GM19025 (cell line): ENCODE measurements around the gene CDH6.
"Not testable (repeated sequence)": the region's sequence is repeated elsewhere in the genome, so short reads cannot be mapped to it uniquely, and the experiment has no call there.

ENCODE experiments used
- ATAC-seq: cut with Tn5 transposase; IDR thresholded peaks from one replicate; pipeline ENCODE4 v1.9.1; 2021; ENCODE audit warnings: mild to moderate bottlenecking, low read depth, moderate library complexity; ENCODE audit not compliant: unreplicated experiment

Gene CDH6

DNA sequence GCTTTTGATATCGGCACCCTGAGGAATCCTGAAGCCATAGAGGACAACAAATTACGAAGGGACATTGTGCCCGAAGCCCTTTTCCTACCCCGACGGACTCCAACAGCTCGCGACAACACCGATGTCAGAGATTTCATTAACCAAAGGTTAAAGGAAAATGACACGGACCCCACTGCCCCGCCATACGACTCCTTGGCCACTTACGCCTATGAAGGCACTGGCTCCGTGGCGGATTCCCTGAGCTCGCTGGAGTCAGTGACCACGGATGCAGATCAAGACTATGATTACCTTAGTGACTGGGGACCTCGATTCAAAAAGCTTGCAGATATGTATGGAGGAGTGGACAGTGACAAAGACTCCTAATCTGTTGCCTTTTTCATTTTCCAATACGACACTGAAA is 129.5 kb downstream of the CDH6 start:
- no peak for ATAC-seq

DNA sequence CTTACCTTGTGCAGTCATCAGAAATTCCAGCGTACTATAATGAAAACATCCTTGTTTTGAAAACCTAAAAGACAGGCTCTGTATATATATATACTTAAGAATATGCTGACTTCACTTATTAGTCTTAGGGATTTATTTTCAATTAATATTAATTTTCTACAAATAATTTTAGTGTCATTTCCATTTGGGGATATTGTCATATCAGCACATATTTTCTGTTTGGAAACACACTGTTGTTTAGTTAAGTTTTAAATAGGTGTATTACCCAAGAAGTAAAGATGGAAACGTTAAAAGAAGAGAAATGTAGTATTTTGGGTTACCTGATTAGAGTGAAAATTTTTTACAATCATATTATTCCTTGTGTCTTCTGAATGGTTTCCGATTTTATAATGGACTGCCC is 131.4 kb downstream of the CDH6 start:
- no peak for ATAC-seq

DNA sequence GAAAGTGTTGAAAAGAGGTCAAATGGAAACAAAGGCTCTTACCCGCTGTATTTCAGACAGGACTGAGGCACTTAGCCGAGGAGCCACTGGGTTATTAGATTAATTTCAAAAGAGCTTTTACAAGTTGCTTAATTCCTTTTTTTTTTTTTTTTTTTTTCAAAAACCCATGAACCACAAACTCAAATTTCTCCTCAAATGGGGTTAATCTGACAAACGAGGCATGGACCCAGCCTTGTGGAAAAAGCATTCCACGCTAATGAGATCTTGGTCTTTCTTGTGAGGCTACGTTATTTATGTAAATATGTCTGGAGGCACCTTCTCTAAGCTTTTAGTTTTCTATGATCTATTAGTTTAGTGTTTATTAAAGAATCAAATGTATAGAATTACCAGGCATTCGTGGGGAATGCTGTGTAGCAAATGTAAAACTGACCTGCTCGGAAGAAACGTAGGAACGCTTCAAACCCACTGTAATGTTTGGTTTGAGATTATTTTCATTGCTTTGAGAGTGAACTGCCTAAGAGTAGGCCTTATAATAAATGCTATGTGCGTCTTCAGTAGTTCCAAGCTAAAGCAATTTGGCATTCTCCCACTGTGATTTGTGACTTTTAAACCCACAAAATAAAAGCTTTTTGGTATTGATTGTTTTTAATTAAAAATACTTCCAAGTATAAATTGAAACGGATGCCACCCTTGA is 134.7 kb downstream of the CDH6 start:
- no peak for ATAC-seq

DNA sequence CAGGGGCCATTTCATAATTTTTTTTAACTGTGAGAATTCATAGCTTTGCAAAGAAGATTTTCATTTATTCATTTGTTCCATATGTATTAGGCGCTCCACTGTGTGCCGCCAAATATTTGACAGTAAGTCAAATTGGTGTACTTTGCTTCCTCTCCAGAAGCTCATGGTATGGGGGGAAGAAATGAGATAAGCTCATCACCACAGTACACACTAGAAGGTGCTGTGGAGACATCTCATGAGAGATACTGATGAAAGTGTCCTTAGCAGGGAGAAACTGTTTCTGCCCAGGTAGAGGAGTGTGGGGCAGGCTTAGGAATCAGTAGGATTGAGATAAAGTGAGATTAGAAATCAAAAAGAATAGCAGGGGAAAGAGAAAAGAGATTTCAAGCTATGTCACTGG is 136.2 kb downstream of the CDH6 start:
- ATAC-seq = no peak

GRCh38 chr5:31332160-31332559 is 138.7 kb downstream of the CDH6 start:
- ATAC-seq = no peak

DNA sequence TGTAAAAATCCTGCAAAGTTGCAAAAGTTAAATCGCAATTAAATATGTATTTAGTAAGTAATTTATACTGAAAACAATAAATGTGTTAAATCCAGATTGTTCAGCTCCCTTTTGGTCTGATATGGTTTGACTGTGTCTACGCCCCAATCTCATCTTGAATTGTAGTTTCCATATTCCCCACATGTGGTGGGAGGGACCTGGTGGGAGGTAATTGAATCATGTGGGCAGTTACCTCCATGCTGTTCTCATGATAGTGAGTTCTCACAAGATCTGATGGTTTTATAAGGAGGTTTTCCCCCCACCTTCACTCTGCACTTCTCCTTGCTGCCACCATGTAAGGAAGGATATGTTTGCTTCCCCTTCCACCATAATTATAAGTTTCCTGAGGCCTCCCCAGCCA is 140.0 kb downstream of the CDH6 start:
- ATAC-seq = no peak

DNA sequence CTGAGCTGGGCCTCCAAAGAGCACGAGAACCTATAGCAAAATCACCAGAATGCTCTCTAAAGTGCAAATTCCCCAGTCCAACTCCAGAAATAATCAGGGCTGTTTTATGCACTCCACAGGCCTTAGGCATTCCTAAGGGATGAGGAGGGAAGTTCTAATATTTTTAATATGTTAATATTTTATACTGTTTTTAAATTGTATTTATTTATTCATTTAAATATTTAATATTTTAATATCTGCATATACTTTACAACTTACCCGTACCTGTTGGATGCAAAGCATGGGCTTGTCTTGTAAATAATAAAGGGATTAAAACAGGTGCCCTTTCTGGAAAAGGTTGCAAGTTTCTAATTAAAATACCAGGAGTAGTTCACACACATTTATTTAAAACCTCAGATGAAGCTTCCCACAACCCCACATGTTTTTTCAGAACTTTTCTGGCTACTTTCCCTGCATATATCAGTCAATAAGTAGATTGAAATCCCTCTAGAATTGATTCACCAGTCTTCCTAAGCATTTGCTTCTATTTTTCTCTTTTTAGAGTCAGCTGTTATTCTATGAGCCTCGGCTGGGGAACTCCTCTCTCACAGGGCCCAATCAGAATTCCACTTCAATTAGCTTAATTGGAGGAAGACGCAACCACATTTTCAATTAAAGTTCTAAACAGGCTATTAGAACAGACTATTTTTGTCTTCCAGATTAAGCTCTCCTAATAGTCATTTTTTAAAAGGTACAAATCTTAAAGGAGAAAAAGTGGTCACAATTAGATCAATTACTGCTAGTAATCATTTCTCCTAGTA is 140.8 kb downstream of the CDH6 start:
- no peak for ATAC-seq

DNA sequence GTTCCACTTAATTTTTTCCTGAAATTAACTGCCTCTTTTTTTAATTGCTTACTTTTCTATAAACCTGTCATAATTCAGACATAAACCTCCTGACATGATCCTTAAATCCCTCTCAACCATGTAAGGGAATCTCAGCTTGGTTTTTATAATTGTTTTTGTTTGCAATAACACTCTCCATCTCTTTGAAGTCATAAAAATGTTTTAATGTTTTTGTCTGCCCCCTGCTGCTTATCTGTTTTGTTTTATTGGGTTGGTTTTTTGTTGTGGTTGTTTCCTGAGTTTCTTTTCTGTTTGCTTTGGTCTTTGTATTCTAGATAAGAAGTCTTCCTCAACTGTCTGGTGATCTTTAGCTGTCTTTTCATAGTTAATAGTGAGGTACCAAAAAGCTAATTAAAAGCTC is 142.0 kb downstream of the CDH6 start:
- ATAC-seq = no peak

DNA sequence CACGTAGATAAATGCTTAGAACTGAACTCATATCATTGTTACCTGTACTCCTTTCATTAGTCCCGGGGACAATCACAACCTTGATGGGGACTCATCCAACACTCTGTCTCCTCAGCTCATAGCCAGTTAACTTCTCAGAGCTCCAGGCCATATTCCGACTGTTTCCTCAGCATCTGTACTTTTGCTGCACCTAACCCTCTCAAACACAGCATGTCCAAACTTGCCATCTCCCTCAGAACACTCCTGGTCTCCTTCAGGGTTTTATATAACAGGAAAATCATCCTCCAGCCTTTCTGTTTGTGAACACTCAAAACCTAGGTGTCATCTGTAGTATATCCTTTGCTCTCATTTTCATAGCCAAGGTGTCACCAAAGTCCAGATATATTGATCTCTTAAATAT is 150.5 kb downstream of the CDH6 start:
- no peak for ATAC-seq

GRCh38 chr5:31346896-31347551 is 153.5 kb downstream of the CDH6 start:
- ATAC-seq = no peak

DNA sequence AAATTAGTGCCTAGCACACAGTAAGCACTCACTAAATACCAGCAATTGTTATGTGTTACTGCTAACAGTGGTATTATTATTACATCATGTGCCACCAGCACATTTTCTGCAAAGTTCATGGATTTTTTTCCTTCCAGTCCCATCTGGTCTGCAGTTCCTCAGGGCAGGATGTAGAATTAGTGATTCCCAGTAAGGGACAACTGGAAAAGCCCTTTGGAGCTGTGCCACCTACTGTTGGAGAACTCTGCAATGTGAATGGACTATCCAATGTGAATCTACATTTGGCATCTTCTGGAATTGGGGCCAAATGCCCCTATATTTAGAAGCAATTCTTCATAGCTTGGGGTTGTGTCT is 154.0 kb downstream of the CDH6 start:
- ATAC-seq = no peak

DNA sequence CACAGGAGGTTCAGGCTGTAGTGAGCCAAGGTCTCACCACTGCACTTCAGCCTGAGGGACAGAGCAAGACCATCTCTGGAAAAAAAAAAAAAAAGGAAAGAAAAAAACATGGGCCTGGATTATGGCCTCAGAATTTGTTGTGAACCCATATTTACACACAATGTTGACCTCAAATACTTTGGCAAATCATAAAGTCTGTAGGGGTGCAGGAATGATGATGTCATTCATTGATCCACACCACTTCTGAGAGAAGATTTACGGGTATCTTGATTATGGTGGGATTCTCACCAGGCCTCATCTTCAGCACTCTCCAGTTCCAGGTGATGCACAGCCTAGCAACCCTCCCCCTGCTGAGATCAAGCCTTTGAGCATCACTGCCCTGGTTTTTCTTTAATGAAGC is 156.9 kb downstream of the CDH6 start:
- no peak for ATAC-seq

DNA sequence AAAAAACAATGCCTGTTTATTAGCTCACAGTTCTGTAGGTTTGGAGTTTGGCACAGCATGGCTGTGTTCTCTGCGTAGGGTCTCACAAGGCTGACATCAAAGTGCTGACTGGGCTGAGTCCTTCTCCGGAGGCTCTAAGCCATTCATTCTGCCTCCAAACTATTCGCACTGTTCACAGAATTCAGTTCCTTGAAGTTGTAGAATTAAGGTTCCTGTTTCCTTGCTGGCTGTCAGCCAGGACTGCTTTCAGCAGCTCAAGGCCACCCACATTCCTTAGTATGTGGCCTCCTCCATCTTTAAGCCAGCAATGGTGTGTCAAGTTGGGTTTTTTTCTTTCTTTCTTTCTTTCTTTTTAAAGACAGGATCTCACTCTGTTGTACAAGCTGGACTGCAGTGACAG is 161.9 kb downstream of the CDH6 start:
- no peak for ATAC-seq

DNA sequence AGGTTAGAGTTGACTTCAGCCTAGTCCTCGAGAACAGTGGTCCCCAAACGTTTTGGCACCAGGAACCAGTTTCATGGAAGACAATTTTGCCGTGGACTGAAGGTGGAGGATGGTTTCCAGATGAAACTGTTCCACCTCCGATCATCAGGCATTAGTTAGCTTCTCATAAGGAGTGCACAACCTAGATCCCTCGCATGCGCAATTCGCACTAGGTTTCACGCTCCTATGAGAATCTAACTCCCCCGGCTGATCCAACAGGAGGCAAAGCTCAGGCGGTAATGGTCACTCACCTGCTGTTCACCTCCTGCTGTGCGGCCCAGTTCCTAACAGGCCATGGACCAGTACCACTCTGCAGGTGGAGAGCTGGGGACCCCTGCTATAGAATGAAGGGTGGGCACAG is 163.6 kb downstream of the CDH6 start:
- no peak for ATAC-seq

GRCh38 chr5:31359839-31360238 is 166.4 kb downstream of the CDH6 start:
- ATAC-seq = no peak

- no peak for ATAC-seq
Measured at GRCh38 chr5:31361234-31361633, 167.7 kb downstream of the CDH6 start.

DNA sequence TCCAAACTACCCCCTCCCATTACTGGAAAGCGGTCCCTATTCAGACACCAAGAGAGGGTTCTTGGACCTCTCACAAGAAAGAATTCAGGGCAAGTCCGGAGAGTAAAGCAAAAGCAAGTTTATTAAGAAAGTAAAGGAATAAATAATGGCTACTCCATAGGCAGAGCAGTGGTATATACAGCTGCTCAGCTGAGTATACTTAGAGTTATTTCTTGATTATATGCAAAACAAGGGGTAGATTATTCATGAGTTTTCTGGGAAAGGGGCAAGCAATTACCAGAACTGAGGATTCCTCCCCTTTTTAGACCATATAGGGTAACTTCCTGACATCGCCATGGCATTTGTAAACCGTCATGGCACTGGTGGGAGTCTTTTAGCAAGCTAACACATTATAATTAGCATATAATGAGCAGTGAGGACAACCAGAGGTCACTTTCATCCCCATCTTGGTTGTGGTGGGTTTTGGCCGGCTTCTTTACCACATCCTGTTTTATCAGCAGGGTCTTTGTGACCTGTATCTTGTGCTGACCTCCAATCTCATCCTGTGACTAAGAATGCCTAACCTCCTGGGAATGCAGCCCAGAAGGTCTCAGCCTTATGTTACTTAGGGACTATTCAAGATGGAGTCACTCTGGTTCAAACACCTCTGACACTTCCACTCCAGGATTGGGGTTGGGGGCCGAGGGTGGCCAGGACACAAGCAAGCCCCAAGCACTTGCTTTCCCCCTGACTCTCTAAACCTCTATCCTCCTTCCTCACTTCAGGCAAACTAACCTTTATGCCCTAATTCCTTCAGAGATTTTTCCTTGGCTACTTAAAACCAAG is 168.4 kb downstream of the CDH6 start:
- ATAC-seq = not testable (repeated sequence)

DNA sequence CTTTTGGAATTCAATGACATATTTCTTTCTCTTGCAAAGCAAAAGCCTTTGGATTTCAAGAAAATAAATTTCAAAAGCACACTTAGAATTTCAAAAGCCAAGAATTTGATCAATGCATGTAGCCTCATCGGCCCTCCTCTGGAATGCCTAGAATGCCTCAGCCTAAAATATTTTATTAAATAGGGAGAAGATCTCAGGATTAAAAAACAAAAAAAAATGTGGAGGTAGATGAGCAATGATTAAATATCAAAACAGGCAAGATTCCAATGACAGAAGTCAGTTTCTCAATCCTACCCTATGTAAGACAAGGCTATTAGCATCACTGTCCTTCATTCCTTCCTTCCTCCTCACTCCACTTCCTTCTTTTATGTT is 169.0 kb downstream of the CDH6 start:
- no peak for ATAC-seq

- ATAC-seq = no peak
Measured at GRCh38 chr5:31362931-31363568, 169.6 kb downstream of the CDH6 start.

- no peak for ATAC-seq
Measured at GRCh38 chr5:31364881-31365636, 171.6 kb downstream of the CDH6 start.
